ENCODE results near the gene PIK3CD. TPM values are rescaled to one million over a fixed set of nuclear protein-coding genes. Genes with fewer than 3 reads are reported as not detected.

The PIK3CD gene
- polyA plus RNA-seq, 1 donor from 2014 or later, result 4.2 TPM

DNA sequence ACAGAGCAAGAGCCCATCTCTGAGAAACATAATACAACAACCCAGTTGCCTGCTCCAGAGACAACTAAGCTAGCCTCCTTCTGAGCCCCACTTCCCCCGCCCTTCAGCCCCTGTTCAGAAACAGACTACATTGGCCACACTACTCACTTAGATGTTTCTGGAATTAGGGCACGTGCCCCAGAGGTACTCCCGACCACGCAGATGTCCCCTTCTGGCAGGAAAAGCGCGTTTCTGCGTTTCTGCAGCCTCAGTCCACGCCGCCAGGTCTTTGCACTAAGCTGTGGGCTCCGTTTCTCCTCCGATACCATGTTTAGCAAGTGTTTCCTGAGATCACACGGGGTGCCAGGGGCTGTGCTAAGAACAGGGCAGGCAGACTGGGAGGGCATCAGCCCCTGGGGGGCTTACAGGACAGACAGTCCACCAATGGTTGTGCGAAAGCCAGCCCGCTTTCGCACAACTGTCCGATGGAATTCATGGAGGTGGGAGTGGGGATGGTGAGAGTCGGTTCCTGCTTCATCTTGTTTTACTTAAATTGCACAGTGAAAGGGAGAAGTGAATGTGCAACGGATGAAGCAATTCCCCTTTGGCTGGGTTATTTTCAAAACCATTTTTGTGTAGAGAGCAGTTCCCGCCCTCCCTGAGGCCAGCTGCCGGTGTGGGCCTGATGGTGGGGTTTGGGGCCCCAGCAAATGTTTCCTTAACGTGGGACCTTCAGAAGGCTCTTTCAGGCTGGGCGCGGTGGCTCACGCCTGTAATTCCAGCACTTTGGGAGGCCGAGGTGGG lies 2.7 kb downstream of the PIK3CD start:
- no peak overlapping the region for H3K4me2 ChIP-seq (ENCODE audit: low read length)
- H3K4me3 ChIP-seq (ENCODE audit: low read length), result no peak overlapping the region
- no peaks in the 10 kb centered on the region for H3K9me2 ChIP-seq (ENCODE audit: insufficient read depth, low read length)
- no peak overlapping the region for H3K27ac ChIP-seq (ENCODE audit: low read length)
- H3F3A ChIP-seq (ENCODE audit: insufficient read depth, low read length, poor library complexity, severe bottlenecking), result peaks cover 3% of the 10 kb centered on the region
- no peaks in the 10 kb centered on the region for H3K9me3 ChIP-seq (ENCODE audit: low read length)
- peaks cover 35% of the 10 kb centered on the region for H3K27me3 ChIP-seq (ENCODE audit: insufficient read depth, low read depth, low read length)
- TF ChIP-seq TAF1 (IDR thresholded peaks at IDR 0.05; ENCODE audit: low read depth) (no peak), MXI1 (conservative IDR thresholded peaks at IDR 0.05; ENCODE audit: poor library complexity, severe bottlenecking) (no peak), POLR2AphosphoS5 (IDR thresholded peaks at IDR 0.05) (no peak), EZH2 (IDR thresholded peaks at IDR 0.05; ENCODE audit: borderline replicate concordance, insufficient read depth, low read length, poor library complexity, severe bottlenecking) (no peak), RAD21 (conservative IDR thresholded peaks at IDR 0.05) (no peak), EP300 (conservative IDR thresholded peaks at IDR 0.05; ENCODE audit: poor library complexity, severe bottlenecking) (no peak), SMC3 (conservative IDR thresholded peaks at IDR 0.05; ENCODE audit: poor library complexity) (no peak)
- TF ChIP-seq, protein P1, sequence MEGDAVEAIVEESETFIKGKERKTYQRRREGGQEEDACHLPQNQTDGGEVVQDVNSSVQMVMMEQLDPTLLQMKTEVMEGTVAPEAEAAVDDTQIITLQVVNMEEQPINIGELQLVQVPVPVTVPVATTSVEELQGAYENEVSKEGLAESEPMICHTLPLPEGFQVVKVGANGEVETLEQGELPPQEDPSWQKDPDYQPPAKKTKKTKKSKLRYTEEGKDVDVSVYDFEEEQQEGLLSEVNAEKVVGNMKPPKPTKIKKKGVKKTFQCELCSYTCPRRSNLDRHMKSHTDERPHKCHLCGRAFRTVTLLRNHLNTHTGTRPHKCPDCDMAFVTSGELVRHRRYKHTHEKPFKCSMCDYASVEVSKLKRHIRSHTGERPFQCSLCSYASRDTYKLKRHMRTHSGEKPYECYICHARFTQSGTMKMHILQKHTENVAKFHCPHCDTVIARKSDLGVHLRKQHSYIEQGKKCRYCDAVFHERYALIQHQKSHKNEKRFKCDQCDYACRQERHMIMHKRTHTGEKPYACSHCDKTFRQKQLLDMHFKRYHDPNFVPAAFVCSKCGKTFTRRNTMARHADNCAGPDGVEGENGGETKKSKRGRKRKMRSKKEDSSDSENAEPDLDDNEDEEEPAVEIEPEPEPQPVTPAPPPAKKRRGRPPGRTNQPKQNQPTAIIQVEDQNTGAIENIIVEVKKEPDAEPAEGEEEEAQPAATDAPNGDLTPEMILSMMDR (IDR thresholded peaks at IDR 0.05; ENCODE audit: poor library complexity, severe bottlenecking), result no peak
- TF ChIP-seq, protein P2, sequence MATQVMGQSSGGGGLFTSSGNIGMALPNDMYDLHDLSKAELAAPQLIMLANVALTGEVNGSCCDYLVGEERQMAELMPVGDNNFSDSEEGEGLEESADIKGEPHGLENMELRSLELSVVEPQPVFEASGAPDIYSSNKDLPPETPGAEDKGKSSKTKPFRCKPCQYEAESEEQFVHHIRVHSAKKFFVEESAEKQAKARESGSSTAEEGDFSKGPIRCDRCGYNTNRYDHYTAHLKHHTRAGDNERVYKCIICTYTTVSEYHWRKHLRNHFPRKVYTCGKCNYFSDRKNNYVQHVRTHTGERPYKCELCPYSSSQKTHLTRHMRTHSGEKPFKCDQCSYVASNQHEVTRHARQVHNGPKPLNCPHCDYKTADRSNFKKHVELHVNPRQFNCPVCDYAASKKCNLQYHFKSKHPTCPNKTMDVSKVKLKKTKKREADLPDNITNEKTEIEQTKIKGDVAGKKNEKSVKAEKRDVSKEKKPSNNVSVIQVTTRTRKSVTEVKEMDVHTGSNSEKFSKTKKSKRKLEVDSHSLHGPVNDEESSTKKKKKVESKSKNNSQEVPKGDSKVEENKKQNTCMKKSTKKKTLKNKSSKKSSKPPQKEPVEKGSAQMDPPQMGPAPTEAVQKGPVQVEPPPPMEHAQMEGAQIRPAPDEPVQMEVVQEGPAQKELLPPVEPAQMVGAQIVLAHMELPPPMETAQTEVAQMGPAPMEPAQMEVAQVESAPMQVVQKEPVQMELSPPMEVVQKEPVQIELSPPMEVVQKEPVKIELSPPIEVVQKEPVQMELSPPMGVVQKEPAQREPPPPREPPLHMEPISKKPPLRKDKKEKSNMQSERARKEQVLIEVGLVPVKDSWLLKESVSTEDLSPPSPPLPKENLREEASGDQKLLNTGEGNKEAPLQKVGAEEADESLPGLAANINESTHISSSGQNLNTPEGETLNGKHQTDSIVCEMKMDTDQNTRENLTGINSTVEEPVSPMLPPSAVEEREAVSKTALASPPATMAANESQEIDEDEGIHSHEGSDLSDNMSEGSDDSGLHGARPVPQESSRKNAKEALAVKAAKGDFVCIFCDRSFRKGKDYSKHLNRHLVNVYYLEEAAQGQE (IDR thresholded peaks at IDR 0.05; ENCODE audit: borderline replicate concordance), result no peak
- no peaks in the 10 kb centered on the region for H3K79me2 ChIP-seq (replicated peaks; ENCODE audit: insufficient read depth, low read length)
- H2AFZ ChIP-seq (ENCODE audit: low read depth, low read length), result no peak overlapping the region
- H4K20me1 ChIP-seq (ENCODE audit: insufficient read depth), result no peaks in the 10 kb centered on the region
- no peaks in the 10 kb centered on the region for H3K36me3 ChIP-seq (ENCODE audit: insufficient read depth, low read length)
- H3K9ac ChIP-seq (ENCODE audit: low read length), result no peak overlapping the region

DNA sequence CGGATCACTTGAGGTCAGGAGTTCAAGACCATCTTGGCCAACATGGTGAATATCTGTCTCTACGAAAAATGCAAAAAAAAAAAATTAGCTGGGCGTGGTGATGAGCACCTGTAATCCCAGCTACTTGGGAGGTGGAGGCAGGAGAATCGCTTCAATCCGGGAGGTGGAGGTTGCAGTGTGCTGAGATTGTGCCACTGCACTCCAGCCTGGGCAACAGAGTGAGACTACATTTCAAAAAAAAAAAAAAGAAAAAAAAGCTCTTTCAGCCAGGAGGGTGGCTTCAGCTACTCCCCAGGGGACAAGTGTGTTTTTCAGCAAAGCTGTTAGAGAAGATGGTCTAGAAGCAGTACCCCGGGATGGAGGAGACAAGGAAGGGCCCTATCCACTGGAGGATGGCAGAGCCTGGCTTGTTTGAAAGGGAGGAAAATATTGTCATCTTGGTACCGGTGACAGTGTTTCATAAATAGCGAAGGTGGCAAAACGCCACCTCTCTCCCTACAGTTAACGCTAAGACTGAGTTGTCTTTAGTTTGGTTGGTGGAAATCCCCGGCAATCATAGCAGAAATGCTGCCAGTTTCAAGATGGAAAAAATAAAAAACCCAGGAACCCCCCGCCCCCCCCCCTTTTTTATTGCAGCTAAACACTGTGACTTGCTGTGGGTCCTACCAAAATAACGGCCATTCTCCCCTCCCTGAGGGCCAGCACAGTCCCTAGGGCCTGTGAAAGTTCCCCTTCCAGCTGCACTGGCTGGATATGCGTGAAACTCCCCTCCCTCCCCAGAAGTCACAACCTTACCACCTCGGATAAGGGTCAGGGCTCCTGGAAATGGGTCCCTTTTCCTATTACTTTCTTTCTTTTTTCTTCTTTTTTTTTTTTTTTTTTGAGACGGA lies 3.5 kb downstream of the PIK3CD start:
- Histone ChIP-seq H4K20me1 (ENCODE audit: insufficient read depth) (no peaks in the 10 kb centered on the region), H3K9me3 (ENCODE audit: low read length) (no peaks in the 10 kb centered on the region), H3K79me2 (replicated peaks; ENCODE audit: insufficient read depth, low read length) (no peaks in the 10 kb centered on the region), H3K27ac (ENCODE audit: low read length) (no peak overlapping the region), H3K9me2 (ENCODE audit: insufficient read depth, low read length) (no peaks in the 10 kb centered on the region), H2AFZ (ENCODE audit: low read depth, low read length) (no peak overlapping the region), H3F3A (ENCODE audit: insufficient read depth, low read length, poor library complexity, severe bottlenecking) (peaks cover 3% of the 10 kb centered on the region), H3K27me3 (ENCODE audit: insufficient read depth, low read depth, low read length) (peaks cover 34% of the 10 kb centered on the region), H3K4me2 (ENCODE audit: low read length) (no peak overlapping the region), H3K9ac (ENCODE audit: low read length) (no peak overlapping the region), H3K4me3 (ENCODE audit: low read length) (no peak overlapping the region), H3K36me3 (ENCODE audit: insufficient read depth, low read length) (no peaks in the 10 kb centered on the region)
- no peak for TF ChIP-seq POLR2AphosphoS5 (IDR thresholded peaks at IDR 0.05)
- TF ChIP-seq, protein P1 (IDR thresholded peaks at IDR 0.05; ENCODE audit: poor library complexity, severe bottlenecking), result no peak
- TF ChIP-seq EP300 (conservative IDR thresholded peaks at IDR 0.05; ENCODE audit: poor library complexity, severe bottlenecking), result no peak
- TF ChIP-seq TAF1 (IDR thresholded peaks at IDR 0.05; ENCODE audit: low read depth), result no peak
- no peak for TF ChIP-seq EZH2 (IDR thresholded peaks at IDR 0.05; ENCODE audit: borderline replicate concordance, insufficient read depth, low read length, poor library complexity, severe bottlenecking)
- TF ChIP-seq, protein P2 (IDR thresholded peaks at IDR 0.05; ENCODE audit: borderline replicate concordance), result no peak
- TF ChIP-seq SMC3 (conservative IDR thresholded peaks at IDR 0.05; ENCODE audit: poor library complexity), result no peak
